ENCODE measurements around the gene MYO5A.

MYO5A gene

DNA sequence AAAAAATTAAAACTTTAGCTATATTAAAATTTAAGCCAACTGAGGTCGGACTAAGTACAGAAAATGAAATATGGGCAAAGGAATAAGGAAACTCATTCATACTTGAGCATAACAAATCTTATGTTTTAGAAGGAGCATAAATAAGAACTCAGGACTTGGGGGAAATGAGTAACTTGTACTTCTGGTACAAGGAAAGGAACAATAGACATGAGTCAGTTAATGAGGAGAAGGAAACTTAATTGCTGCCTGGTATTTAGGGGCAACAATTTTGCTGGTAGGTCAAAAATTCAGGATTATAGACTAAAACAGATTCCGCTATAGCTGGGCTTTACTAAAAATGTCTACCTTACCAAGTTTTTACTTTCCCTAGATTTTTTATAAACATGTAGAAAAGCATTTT, 113.1 kb downstream of the MYO5A start:
- no peak for DNase-seq

GRCh38 chr15:52414936-52415335, 113.7 kb downstream of the MYO5A start:
- no peak for DNase-seq

GRCh38 chr15:52408823-52409222, 119.9 kb downstream of the MYO5A start:
- no peak for DNase-seq

DNA sequence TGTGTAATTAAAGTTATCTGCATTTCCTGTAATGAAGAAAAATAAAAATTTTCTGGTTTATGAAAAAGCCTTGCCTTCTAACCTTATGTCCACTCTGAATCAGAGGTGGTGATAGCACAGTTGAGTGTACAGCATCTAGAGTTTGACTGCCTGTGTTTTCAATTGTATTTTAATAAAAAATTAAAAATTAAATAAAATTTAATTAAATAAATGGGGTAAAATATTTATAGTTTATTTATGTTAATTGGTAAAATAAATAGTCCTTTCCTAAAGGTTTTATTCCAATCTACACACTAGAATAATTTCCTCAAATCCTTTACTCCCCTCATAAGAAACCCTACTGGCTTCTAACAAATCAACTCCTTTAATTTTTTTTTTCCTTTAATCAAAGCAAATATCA, 121.3 kb downstream of the MYO5A start:
- DNase-seq = no peak

DNA sequence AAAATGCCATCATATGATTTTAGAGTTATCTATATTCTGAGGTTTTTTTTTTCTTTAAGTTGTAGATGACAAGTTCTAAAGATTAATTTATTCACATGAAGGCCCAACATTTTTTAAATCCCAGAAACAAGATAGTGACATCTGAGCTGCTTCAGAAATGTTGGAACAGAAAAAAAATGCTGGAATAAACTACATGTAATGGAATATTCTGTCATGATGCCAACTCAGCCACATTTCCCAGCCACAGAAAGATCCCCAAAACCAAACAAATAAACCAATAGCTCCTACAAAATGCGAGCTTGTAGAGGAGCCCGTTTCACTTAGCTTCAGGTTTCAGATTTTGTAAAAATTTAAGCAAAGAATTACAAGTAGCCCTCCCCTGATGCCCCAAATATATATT, 122.1 kb downstream of the MYO5A start:
- DNase-seq = no peak

DNA sequence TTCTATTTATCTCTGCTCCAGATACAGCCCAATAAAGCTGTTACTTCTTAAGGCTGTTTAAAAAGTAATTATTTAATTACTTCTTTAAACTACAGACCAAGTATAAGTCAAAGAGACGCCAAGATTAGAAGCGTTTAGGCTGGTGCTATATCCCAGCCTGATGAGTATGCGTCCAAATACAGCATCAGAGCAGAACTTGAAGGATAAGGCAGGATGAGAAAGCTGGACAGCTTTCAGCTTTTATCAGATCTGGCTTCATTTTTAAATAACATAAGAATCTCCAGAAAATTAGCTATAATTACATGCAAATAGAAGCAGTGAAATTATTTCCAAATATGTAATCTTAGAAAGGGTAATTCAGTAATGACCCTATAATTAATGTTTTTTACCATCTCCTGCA, 122.8 kb downstream of the MYO5A start:
- no peak for DNase-seq

DNA sequence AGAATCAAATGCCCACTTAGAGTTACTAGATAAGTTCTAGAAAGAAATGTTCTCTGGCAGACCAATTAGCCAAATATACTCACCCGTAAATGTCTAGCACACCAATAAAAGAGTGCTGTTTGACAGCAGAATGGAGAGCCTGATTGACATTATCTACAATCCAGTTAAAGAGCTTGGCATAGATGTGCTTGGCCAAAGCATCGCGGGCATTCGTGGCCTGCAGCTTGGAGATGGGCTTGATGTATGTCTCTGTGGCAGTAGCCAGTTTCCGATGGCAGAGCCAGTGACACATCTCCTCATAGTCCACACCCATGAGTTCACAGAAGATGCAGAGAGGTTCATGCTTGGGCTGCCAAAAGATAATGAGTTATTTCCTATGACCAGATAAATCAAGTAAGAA, 131.6 kb downstream of the MYO5A start:
- no peak for DNase-seq

GRCh38 chr15:52394118-52394517, 134.6 kb downstream of the MYO5A start:
- no peak for DNase-seq

- no peak for DNase-seq
Measured at GRCh38 chr15:52392008-52392687, 136.5 kb downstream of the MYO5A start.

- DNase-seq = no peak
Measured at GRCh38 chr15:52391069-52391468, 137.6 kb downstream of the MYO5A start.

GRCh38 chr15:52385670-52386069, 143.0 kb downstream of the MYO5A start:
- no peak for DNase-seq

DNA sequence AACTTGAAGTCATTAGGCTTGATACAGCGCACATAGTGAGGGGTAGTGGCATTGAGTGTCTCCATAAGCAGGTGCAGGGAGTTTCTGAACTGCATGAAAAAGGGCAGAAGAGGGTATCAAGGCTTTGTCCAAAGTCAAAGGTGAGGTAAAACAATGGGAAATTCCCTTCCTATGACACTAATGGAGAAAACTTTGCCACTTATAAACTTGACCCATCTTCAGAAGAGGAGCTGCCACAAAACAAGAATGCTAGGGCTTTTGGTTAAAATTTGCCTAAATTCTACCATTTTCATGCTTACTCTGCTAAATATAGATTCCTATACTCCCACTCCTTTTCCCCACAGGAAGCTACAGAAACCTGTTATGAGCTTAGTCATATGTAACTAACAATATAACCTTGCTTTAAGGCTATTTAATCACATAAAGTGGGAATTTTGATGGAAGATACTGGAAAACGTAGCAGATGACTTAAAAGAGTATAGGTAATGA, 145.5 kb downstream of the MYO5A start:
- DNase-seq = no peak

DNA sequence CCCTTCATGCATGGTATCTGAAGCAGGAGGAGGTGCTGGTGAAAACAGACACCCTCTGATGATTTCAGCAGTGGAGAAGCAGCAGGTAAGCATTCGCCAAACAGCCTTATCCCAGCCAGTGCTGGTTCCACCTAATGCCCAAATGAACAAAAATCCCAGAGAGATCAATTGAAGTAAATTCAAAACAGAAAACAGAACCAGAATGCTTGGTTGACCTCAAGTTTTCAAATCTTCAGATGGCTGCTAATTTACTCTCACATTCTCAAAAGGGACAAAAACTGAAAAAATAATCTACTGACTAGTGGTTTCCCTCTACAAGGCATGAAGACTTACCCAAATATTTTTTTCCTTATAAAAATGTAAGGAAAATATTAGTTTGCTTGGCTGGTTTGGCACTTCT, 146.0 kb downstream of the MYO5A start:
- DNase-seq = no peak

DNA sequence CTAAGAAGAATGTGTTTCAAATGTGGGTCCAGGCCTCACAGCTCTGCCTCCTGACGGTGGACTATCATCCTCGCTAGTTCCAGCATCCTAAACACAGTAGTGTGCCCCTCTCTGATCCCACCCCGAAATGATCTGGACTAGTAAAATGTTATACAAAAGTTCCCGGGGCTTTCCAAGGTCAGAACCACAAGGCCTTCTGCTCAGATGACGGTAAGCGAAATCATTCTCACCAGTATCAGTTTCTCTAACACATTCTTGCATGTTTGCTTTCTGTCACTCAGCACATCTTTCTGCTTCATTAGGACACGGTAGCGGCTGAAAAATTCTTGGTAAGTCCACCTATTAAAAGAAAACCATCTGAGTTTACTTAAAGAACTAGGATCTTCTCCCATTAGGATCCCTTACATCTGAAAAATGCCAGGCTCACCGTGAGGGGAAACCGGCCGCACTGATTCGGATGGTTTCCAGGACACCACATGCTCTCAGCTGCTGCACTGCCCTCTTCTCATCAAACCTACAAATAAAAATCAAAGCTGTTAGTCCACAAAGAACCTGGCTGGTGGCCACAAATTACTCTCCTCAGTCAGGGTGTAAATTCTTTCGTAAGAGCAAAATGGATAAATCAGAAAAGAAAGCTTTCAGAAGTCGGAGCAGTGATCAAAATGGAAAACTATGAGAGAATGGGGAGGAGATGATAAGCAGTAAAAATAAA, 149.1 kb downstream of the MYO5A start:
- no peak for DNase-seq

DNA sequence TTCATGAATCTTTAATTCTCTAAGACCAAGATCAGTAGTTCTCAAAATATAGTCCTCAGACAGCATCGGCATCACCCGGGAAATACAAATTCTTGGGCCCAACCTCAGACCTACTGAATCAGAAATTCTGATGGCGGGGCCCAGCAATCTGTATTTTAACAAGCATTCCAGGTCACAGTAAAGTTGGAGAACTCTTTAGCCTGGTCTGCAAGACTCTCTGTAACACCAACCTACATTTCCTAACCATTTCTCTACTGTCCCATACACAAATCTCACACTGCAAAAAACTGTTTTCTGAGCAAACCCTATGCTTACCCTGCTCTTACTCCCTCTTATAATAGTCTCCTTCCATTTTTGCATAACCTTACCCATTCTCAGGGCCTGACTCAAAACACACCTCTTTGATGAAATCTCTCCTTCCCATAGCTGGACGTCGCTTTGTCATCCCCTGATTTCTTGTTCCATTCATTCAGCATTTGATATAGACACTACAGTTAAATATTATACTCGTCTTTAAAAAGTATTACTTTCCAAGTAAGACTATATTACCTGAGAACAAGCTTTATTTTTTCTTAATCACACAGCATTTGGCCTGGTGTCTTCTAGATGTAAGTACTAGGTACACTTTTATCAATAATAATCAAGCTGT, 149.8 kb downstream of the MYO5A start:
- DNase-seq = no peak

GRCh38 chr15:52370010-52370409, 158.7 kb downstream of the MYO5A start:
- no peak for DNase-seq

- DNase-seq = no peak
Measured at GRCh38 chr15:52369455-52369854, 159.2 kb downstream of the MYO5A start.

- DNase-seq = no peak
Measured at GRCh38 chr15:52369030-52369429, 159.7 kb downstream of the MYO5A start.

DNA sequence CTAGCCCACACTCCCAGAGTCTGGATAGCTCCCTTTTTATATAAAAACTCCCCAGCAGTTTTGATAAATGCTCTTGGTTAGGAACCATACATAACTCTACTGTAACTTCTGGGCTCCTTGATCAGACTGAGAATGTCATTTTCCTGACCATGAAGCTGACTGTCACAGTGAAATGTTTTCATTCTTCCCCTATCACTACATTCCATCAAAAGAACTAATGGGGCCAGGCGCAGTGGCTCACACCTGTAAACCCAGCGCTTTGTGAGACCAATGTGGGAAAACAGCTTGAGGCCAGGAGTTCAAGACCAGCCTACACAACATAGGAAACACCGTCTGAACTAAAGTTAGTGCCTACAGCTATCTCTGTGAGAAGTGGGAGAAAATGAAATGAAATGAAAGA, 160.3 kb downstream of the MYO5A start:
- DNase-seq = no peak

DNA sequence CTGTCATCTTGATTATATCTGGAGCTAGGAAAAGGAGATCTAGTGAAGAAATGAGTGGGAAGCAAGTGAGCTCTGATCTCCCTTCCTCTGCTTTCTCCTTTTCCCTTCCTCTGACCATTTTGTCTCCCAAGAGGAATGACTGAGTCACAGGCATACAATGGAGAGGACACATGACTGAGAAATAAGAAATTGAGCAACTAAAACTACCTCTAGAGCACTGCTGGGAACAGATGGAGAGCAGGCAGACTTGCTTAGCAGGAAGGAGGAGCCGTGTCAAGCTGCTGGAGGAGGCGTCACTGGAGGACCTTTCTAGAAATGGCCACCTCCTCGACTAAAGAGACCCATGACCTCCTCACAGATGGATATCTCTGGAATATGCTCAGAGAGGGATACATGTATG, 166.2 kb downstream of the MYO5A start:
- DNase-seq = no peak

DNA sequence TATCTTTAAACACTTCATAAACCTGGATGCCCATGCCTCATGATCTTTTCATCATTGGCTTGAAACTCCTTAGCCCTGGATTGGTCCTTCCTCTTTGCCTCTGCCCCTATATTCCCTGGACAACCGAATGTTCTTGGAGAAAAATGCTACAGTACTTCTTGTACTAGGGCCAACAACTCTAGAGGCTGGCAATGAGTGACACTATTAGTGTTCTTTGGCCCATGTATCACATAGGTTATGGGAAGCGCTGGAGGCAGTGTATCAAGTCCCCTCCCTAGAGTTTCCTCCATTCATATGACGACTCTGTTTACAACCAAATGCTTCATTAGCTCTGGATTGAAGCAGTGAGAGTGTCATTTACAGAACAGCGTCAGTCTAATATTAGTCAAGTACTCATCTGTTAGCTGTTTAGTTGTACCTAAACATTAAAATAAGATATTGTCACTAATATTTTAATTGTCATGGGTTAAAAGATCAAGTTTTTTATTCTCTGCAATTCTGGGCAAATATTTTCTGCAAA, 166.6 kb downstream of the MYO5A start:
- DNase-seq = no peak

DNA sequence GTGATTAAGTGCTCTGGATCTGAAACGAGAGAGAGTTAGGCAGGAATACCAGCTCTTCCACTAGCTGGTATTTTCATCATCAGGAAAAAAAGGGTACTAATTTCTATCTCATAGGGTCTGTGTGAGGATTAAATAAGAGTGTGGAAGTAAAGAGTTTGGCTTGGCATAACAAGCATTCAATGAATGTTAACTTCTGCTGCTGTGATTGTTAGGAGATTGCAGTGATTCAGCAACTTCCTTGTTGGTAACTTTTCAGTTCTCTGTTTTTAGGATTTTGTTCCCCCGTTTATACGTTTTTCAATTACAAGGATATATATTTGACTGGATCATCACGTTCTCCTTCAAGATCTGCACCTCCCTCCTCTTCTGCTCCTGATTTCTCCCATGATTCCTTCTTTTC, 167.2 kb downstream of the MYO5A start:
- DNase-seq = no peak

DNA sequence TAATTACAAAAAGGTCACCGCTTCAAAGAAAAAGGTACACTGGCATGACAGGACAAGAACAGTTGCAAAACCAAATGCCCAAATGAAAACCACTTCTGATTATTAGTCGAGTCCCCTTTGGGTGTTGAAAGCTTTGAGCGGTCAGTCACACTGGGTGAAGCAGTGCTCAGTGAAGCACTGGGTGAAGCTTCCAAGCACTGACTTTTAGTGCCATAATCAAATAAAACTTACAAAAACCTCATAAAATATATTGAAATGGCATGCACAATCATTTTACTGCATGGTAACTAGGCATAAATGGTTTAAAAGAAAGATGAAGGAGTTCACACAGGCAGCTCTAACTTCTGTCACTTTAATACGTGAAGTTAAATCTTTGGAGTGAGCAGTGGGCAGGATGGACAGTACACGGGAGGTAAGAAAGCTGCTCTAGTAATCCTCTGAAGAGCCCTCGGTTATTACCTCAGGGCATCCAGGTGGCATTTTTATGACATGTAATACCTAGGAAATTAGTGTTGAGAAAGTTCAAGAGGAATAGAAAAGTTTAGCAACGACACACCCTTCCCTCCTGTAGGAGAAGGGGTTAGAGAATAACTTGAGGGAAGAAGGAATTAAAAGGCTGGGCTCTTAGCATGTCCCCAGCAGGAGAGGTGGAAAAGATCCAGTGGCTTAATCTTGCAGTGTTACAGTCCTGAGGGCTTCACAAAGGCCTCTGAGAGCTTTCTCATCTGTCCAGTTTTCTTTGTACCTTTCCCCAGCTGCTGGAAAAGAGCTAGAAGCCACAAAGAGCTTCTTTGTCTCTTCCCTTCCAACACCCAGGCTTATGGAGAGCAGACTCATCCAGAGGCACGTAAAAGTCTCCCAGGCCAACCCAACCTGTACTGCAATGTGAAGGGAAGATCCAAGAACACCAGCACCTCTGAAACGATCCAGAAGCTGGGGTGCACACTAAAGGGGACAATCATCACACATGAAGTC, 168.2 kb downstream of the MYO5A start:
- DNase-seq = no peak

Data from activated CD8-positive, alpha-beta memory T cell treated with anti-CD3 and anti-CD28 coated beads, Interleukin-2, amount 50 U/mL, for 4 hours (primary cell).